ENCODE data around the gene ZBTB7B.

The ZBTB7B gene

DNA sequence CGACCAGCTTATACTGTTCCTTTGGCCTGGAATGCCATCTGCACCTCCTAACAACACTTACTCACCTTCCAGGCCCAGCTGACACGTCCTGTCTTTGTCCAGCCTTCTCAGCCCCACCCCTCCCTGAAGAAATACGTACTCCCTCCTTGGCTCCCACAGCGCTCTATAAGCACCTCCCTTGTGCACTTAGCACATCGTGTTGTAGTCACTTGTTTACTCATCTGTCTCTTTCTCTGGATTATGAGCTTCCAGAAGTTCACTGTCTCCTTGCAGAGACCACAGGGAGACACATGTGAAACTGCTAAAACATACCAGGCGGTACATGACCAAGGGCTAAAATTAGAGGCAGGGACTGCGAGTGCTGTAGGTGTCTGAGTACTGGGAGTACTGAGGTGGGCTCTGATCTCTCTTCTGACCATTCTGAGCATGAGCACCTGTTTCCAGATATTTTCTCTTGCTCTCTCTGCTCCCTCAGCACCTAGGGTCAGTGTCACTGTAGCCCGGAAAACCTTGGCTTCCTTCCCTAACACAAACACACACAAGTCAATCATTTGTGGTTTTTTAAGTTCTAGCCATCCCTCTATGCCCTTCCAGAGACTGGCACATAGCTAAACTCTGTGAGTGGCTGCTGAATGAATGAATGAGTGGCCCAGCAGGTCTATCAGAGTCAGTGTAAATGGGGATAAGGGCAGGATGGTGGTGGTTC, 36.2 kb downstream of the ZBTB7B start:
- no peak for DNase-seq (ENCODE audit: low spot score)

DNA sequence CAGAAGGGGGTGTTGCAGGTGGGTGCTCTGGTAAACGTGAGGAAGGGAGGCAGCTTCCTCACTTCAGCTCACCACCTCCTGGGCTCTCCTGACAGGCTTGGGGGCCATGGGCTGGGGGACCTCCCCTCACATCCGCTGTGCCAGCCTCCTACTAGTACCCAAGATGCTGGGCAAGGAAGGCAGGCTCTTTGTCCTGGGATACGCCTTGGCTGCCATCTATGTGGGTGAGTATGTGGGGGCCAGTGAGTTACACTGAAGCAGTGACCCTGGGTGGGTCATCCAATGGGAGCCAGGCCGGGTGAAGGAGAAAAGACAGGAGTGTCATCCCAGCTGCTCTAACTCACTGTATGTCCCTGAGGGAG, 36.7 kb downstream of the ZBTB7B start:
- DNase-seq (ENCODE audit: low spot score), result no peak

DNA sequence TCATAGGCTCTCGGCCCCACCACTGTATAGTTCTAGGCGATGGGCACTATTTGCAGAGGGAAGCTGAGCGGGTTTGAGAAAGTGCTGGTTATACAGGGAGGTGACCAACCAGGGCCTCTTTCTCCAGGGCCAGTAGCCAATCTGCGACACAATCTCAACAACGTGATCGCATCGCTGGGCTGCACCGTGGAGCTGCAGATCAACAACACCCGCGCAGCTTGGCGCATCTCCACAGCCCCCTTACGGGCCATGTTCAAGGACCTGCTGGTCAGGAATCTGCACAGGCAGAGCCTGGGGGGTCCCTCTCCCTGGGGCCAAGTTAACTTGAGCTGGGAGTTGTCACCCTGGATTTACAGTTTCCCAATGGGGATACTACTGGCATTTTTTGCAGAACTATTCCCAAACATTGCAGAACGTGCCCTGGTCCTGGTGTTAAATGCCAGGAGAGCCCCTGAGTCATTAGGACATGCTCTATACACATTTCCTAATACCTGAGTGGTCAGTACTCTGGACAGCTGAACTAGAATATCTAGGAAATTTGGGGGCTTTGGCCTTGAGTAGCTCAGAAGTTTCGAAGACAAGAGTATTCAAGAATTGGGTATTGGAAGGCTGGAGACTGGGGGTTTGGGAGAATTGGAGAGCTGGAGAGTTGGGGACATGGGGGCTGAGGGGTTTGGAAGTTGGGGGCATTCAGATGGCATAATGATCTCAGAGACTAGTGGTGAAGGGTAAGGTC, 37.9 kb downstream of the ZBTB7B start:
- DNase-seq (ENCODE audit: low spot score), result no peak

DNA sequence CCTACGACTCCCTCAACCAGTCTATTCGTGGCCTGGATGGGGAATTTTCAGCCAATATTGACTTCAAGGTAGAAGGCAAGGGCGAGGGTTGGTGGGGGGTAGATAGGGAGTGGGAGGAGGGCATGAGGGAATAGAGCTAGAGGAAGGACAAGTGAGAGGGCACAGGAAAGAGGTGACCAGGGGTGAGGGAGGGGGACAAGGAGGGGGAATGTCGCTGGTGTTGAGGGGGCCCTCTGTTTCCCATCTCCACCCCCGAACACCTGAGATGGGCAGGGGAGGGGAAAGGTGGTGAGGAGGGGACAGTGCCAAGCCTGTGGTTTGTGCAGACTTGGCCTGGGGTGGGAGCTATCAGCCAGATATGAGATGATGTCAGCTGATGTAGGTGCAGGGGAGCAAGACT, 40.2 kb downstream of the ZBTB7B start:
- no peak for DNase-seq (ENCODE audit: low spot score)

DNA sequence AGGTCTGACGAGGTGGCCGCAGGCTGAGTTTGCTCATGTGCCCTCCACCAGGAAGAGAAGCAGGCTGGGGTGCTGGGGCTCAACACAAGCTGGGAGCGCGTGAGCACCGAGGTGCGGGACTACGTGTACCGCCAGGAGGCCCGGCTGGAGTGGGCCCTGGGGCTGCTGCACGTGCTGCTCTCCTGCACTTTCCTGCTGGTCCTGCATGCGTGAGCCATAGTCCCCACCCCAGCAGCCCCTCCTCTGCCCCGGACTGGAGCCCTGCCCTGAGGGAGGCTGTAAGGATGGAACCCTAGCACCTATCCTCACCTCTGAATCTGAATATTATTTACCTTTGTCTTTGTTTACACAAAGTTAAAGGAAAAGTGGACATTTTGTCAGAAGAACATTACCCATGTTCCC, 40.7 kb downstream of the ZBTB7B start:
- no peak for DNase-seq (ENCODE audit: low spot score)

DNA sequence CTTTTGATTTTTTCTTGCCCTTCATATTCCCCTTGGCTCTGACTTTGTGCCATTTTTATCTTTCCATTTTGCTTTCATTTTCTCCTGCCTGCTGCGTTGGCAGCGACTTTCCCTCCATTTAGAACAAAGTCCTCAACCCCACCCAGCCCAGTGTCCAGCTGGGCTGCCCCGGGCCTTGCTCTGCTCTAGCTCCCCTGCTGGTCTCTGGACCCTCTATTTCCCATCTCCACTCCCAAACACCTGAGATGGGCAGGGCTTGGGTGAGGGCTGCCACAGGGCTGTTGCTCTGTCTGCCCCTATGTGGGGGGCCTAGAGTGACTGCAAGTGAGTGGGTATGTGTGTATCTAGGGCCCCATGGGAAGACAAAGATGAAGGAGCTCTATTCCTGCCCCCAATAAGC, 41.2 kb downstream of the ZBTB7B start:
- no peak for DNase-seq (ENCODE audit: low spot score)

DNA sequence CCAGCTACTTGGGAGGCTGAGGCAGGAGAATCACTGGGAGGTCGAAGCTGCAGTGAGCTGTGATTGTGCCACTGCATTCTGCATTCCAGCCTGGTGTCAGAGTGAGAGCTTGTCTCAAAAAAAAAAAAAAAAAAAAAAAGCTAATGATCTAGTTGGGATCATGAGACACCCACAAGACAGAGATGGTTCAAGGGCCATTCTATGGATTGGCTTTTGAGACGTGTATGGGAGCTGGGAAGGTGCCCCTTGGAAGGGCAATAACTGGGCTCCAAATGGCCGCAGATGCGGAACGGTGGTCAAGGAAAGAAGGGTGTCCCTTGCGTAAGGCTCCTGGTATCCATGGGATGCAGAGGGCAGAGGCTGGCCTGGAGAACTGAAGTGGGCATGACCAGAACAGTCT, 41.8 kb downstream of the ZBTB7B start:
- DNase-seq (ENCODE audit: low spot score), result no peak

DNA sequence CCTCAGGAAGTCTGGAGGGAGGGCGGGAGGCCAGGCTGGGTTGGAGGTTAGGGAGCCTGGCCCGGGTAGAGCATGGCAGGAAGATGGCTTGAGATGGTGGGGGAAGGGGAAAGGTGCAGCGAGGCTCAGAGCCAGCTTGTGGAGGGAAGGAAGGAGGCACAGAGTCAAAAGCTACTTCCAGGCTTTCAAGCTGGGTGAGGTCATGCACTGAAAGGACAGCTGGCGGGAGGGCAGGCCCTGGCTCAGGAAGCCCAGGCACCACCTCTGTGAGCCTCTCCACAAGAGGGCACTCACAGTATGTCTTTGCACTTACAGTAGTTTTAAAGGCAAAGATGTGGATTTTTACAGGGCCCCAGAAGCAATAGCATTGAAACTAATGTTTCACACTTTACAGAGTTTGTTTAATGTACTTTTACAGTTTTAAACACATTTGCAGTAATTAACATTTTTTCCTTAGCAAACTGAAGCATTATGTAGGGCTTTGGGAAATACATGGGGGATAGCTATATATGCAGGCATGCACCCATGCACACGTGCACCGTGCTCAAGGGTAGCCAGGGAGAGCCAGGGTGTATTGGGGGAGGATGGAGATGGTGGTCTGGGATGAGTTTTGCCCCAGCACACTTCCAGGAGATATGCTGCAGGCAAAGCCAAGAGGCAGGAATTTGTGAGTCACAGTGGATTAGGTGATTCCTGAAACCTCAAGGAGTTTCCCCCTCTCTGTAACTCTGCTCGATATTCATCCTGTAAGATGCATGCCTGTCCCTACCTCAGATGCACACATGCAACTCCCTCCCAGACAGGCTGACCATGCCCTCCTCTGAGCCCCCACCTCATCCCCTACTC, 42.4 kb downstream of the ZBTB7B start:
- DNase-seq (ENCODE audit: low spot score), result peak; percentile 75

DNA sequence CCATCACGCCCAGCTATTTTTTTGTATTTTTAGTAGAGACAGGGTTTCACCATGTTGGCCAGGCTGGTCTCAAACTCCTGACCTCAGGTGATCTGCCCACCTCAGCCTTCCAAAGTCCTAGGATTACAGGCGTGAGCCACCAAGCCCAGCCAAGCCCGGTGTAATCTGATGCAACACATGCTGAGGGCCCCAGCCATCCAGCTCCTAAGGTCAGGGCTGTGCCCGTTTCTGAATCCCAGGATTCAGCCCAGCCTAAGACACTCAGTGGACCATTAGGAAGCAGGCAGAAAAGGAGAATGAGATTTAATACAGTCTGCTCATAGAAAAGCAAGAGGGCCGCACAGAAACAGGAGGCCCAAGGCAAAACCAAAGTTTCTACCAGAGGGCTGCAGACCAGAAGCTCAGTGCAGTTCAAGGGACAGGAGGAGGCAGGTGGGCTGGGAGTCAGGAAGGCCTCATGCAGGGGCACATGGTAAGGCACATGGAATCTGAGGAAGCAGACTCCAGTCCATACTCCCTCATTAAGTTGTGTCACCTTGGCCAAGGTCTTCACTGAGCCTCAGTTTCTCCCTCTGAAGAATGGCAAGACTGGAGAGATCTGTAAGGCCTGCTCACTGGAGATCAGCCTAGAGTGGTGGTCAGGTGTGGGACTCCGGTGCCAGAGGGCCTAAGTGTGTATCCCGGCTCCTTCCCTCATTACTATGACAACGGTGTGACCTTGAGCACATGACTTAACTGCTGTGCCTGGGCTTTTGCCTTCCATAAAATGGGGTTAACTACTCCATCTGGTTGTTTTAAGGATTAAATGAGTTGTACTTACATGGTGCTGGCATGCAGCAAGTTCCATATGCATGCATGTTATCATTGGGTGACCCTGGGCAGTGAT, 46.1 kb downstream of the ZBTB7B start:
- DNase-seq (ENCODE audit: low spot score), result no peak

DNA sequence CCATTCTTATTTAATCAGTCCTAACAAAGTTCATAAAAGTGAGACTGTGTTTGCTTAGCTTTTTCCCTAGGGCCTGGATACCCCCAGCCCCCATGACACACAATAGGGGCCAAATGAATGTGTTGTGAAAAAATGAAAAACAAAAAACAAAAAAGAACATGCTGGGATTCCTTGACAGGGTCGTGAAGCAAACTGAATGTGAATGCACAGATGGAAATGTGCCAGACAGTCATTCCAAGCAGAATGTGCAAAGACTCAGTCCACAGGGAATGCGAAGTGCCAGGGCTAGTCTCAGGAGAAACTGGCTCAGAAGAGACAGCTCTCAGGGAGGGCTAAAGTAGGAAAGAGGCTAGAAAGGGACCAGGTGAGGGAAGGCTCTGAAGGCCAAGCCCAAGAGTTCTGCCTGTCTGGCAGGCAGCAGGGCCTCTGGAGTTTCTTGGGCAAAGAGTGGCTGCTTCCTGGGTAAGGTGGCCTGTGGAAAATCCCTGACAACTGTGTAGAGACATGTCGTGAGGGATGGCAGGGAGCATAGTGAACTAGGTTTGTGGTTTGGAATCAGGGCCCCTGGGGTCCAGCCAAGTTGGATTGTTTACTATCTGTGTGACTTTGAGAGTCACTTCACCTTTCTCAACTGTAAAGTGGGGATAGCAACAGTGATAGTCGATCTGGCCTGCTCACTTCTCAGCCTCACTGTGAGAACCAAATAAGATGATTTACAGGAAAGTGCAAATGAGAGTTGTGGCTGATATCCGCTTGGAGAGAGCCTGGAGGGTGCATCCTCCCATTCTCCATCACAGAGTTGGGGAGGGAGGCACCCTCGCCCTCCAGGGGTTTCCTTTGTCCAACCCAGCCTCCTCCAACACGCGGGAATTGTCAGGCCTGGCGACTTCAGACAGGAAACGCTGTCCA, 47.3 kb downstream of the ZBTB7B start:
- no peak for DNase-seq (ENCODE audit: low spot score)

DNA sequence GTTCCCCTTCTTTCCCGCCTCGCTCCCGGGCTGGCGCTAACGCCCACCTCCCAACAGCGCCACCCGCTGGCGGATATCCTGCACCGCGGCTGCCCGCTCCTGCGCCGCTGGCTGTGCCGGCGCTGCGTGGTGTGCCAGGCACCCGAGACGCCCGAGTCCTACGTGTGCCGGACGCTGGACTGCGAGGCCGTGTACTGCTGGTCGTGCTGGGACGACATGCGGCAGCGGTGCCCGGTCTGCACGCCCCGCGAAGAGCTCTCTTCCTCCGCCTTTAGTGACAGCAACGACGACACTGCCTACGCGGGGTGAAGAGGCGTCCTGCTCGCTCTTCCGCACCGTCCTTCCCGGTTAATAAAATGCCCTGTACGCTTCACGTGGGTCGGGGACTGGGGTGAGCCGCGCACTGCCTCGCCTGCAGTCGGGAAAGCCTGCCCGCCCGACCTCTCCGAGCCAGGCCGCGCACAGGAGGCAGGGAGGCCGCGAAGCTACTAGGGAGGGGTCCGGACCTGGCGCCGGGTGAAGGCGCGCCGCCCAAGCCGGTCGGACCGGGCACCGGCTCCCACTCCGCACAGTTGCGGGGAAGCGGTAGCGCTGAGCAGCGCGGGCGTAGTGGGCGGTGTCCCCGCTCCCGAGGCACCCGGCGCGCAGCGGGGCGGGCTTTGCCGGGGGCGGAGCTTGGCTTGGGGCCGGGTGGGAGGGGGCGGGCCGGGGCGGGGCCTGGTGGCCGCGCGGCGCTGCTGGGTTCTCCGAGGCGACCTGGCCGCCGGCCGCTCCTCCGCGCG, 48.1 kb downstream of the ZBTB7B start, which contains the start of gene ADAM15:
ADAM15 (plus strand) TSS at position 757 of the 782 bp plus-strand sequence. CDS start 71 bp downstream, outside the sequence.
- peak; percentile 82 for DNase-seq (ENCODE audit: low spot score)

DNA sequence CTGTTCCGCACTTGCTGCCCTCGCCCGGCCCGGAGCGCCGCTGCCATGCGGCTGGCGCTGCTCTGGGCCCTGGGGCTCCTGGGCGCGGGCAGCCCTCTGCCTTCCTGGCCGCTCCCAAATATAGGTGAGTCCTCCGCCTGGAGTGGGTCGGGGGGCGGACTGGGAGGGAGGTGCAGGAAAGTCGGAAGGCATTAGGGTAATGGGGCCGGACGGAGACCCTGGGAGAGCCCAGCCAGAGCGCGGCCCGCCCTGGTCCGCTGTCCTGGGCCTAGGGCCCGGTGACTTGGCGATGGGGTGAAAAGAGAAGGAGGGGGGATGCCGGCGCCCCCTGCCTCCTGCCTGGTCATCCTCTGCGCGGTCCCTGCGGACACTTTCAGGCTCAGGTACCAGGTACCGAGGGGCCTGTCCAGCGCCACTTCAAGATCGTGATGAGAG, 48.8 kb downstream of the ZBTB7B start:
- DNase-seq (ENCODE audit: low spot score), result no peak

DNA sequence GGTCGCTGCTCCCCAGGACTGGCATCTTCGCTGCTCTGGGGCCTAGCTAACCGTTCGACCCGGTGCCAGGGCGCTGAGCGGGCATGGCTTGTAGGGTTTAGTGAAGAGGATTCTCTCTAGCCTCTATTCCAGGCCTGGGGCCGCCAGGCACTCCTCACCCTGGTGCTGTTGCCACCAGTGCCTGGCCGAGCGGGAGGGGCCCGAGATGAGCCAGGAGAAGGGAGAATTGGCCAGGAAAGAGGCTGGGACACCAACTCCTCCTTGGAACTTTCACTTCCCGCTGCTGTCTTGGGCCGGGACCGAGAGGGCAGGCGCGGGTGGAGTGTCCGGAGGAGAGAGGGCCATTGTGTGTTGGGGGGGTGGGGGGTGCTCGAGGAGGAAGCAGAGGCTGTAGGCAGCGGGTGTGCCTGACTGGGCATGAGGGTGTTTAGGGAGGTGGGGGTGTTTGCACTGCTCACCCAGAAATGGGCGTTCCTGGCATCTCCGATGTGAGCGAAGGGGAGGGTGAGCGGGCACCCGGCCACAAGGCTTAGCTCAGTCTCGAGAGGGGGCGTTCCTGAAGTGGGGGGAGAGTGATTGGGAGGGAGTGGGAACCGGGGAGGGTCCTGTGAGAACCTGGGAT, 49.3 kb downstream of the ZBTB7B start:
- DNase-seq (ENCODE audit: low spot score), result peak; percentile 57

DNA sequence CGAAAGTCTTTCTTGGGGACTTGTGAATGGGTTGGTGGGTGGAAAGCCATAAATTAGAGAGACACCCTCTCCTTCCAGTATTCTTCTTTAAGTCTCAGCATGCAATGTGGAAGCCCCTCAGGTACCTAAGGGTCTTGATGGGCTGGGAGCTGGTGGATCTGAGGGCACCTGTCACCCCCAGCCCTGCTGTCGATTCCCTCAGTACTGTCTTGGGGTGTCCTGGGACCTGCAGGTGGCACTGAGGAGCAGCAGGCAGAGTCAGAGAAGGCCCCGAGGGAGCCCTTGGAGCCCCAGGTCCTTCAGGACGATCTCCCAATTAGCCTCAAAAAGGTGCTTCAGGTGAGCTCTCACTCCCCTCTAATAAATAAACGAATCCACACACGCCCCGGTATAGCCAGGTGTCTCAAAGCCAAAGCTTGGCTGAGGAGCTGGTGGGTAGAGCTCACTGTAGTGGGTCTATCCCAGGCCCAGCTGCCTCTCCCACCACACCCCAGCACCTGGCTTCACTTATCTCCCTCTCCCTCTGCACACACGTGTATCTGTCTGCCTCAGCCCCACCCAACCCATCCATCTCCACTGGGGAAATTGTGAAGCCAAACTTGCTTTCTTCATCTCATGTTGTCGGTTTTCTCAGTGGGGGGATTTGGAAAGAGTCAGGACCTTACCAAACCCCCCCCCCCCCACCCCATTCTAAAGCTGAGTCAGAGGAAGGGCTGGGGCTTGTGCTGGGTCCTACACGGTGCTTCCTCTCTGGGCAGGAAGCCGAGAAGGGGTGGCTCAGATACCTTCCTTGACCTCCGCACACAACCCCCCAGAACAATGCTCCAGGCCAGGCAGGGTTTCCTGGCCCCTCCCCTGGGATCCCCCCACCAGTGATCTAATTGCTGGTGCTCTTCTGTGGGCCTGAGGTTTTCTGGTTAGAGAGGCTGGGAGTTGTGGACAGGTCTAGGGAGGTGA, 50.1 kb downstream of the ZBTB7B start:
- DNase-seq (ENCODE audit: low spot score), result peak; percentile 62

DNA sequence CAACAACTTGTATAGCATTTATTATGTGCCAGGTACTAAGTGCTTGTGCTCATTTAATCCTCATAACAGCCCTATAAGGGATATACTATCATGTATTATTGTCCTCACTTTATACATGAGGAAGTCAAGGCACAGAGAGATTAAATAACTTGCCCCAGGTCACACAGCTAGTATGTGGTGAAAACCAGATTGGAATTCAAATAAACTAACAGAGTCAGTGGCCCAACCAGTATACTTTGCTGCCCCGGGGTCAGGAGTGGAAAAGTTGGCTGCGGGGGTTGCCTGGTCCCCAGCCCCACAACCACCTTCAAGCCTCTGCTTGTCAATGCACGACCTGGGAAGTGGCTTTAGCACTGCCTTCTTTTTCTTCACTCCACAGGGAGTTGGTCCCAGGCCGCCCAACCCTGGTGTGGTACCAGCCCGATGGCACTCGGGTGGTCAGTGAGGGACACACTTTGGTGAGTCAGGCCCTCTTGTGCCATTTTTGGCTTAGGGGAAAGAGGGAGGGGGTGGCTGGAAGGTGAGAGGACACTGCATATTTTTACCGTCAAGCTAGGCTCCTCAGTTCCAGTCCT, 51.0 kb downstream of the ZBTB7B start:
- DNase-seq (ENCODE audit: low spot score), result no peak

DNA sequence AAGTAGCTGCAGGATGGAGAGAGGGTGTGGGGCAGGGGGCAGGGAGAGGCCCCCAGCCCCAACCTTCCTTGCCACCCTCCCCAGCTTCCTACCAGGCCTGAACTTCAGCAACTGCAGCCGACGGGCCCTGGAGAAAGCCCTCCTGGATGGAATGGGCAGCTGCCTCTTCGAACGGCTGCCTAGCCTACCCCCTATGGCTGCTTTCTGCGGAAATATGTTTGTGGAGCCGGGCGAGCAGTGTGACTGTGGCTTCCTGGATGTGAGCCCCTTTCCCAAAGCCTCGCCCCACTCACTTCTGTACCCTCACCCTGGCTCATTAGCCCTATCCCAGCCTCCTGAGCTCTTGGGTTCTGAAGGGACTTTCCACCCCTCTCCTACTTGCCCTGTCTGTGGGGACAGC, 54.5 kb downstream of the ZBTB7B start:
- no peak for DNase-seq (ENCODE audit: low spot score)

DNA sequence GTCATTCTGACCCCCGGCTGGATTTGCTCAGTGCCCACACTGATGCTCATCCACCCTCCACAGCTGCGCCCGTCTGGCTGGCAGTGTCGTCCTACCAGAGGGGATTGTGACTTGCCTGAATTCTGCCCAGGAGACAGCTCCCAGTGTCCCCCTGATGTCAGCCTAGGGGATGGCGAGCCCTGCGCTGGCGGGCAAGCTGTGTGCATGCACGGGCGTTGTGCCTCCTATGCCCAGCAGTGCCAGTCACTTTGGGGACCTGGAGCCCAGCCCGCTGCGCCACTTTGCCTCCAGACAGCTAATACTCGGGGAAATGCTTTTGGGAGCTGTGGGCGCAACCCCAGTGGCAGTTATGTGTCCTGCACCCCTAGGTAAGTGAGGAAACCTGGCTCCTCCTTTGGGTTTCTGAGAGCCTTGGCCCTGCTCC, 55.2 kb downstream of the ZBTB7B start:
- no peak for DNase-seq (ENCODE audit: low spot score)

DNA sequence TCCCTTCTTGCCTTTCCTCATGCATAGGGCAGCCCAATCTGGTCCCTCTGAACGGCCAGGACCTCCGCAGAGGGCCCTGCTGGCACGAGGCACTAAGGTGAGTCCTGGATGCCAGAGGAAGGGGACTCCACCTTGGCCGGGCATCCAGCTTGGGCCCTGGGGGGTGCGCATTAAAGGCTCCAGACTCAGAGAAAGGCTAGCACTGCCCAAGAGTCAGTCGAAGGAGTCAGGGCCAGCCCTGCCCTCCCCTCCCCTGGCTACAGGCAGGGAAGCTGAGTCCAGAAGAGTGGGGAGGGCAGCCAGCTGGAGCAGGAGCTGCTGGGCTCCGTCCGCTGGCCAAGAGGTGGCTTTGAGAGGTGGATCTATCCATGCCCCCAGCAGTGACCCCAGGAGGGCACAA, 58.1 kb downstream of the ZBTB7B start:
- DNase-seq (ENCODE audit: low spot score), result no peak

Measured in hematopoietic multipotent progenitor cell treated with erythropoietin and hydrocortisone succinate and interleukin-3 and kit ligand, for 17 days (in vitro differentiated cells).